BJ (cell line): Measurements from ENCODE around the gene KCNJ3. TPM values are rescaled to one million over a fixed set of nuclear protein-coding genes. Genes with fewer than 3 reads are reported as not detected.
"Not testable (repeated sequence)": the region's sequence is repeated elsewhere in the genome, so short reads cannot be mapped to it uniquely, and the experiment has no call there.

Experiments
- CTCF ChIA-PET: fragments of 350-600 bp; formaldehyde crosslinking; extraction: SDS; loops from one replicate; lab custom pipeline; 2021; ENCODE audit warnings: antibody characterized with exemption, inconsistent platforms; lab: Yijun Ruan, JAX
- POLR2A ChIA-PET: fragments of 300-600 bp; sonication (Branson Sonifier 250); formaldehyde crosslinking; extraction: SDS; loops from one replicate; lab custom pipeline; 2021; ENCODE audit warnings: antibody characterized with exemption; lab: Charles Lee
- DNase-seq: peaks from one replicate; pipeline ENCODE4 v3.0.0-alpha.2; 2011; ENCODE audit warnings: low read depth
- H3K27me3 ChIP-seq: 2 replicates; pipeline ENCODE4 v1.6.0; 2011; ENCODE audit warnings: low read length; ENCODE audit not compliant: control insufficient read depth, insufficient read depth
- H3K36me3 ChIP-seq: 2 replicates; pipeline ENCODE4 v1.5.1; 2011; ENCODE audit warnings: low read length; ENCODE audit not compliant: control insufficient read depth, insufficient read depth
- H3K4me3 ChIP-seq: 2 replicates; pipeline ENCODE4 v1.5.1; 2011; ENCODE audit warnings: low read depth, mild to moderate bottlenecking, control low read depth, low read length
- polyA plus RNA-seq: library from polyadenylated mRNA; depleted of rRNA; stranded (reverse); fragments of >200 nt; gene quantifications from 2 replicates; pipeline ENCODE4 v1.2.3, GENCODE V29; 2011
- TF ChIP-seq, protein P1 (sequence below): IDR thresholded peaks from 2 replicates; pipeline ENCODE4 v1.5.1; 2011; ENCODE audit warnings: low read depth, mild to moderate bottlenecking, control low read depth, inconsistent platforms, low read length, moderate library complexity; ENCODE audit not compliant: insufficient read depth

The KCNJ3 gene
- polyA plus RNA-seq, 1 experiment: 3.2 TPM

DNA sequence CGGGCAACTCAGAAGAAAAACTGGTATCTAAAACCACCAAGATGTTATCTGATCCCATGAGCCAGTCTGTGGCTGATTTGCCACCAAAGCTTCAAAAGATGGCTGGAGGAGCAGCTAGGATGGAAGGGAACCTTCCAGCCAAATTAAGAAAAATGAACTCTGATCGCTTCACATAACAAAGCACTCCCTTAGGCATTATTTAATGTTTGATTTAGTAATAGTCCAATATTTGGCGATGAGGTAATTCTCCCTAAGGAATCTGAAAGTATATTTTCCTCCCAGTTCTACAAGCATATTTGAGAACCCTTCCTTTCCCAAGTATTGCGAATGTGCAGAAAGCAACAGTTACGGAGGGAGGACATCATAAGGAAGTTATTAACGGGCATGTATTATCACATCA, 156.6 kb downstream of the KCNJ3 start:
- TF ChIP-seq, protein P1, sequence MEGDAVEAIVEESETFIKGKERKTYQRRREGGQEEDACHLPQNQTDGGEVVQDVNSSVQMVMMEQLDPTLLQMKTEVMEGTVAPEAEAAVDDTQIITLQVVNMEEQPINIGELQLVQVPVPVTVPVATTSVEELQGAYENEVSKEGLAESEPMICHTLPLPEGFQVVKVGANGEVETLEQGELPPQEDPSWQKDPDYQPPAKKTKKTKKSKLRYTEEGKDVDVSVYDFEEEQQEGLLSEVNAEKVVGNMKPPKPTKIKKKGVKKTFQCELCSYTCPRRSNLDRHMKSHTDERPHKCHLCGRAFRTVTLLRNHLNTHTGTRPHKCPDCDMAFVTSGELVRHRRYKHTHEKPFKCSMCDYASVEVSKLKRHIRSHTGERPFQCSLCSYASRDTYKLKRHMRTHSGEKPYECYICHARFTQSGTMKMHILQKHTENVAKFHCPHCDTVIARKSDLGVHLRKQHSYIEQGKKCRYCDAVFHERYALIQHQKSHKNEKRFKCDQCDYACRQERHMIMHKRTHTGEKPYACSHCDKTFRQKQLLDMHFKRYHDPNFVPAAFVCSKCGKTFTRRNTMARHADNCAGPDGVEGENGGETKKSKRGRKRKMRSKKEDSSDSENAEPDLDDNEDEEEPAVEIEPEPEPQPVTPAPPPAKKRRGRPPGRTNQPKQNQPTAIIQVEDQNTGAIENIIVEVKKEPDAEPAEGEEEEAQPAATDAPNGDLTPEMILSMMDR: no peak
- CTCF ChIA-PET: no interaction called here
- no peak for DNase-seq
- no peaks in the 10 kb centered on the region for H3K27me3 ChIP-seq
- no peaks in the 10 kb centered on the region for H3K36me3 ChIP-seq
- POLR2A ChIA-PET: no interaction called here
- H3K4me3 ChIP-seq: no peak overlapping the region

DNA sequence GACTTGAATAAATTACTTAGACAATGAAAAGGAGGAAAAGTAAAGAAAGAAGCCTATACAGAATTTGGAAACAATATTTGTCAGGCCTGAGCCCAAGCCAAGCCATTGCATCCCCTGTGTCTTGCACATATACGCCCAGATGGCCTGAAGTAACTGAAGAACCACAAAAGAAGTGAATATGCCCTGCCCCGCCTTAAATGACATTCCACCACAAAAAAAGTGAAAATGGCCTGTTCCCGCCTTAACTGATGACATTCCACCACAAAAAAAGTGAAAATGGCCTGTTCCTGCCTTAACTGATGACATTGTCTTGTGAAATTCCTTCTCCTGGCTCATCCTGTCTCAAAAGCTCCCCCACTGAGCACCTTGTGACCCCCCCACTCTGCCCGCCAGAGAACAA, 168.7 kb downstream of the KCNJ3 start:
- H3K27me3 ChIP-seq, H3K36me3 ChIP-seq, H3K4me3 ChIP-seq, CTCF ChIA-PET, DNase-seq, POLR2A ChIA-PET: not testable (repeated sequence)

DNA sequence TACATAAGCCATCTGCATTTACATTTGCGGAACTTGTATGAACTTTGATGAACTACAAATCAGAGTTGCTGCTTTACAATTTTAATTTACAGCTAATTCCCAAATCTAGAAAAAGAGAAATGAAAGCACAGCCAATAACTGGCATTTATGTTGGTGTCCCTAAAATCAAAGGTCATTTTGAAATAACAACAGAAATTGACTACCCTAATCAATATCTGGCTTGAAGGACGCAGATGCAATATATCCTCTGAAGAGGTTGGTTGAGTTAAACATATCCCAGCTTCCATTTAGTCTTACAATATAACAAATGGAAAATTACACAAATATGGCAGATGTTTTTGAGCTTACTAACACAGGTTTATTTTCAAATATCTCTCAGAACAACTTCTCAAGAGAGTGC, 177.5 kb downstream of the KCNJ3 start:
- no peaks in the 10 kb centered on the region for H3K36me3 ChIP-seq
- TF ChIP-seq, protein P1: no peak
- H3K27me3 ChIP-seq: no peaks in the 10 kb centered on the region
- POLR2A ChIA-PET: no interaction called here
- DNase-seq: no peak
- no peak overlapping the region for H3K4me3 ChIP-seq
- CTCF ChIA-PET: interaction anchor here (0.6 kb wide), 1 partner anchor 1349 kb away, joined by 3 read pairs; no protein-coding TSS in a partner anchor

DNA sequence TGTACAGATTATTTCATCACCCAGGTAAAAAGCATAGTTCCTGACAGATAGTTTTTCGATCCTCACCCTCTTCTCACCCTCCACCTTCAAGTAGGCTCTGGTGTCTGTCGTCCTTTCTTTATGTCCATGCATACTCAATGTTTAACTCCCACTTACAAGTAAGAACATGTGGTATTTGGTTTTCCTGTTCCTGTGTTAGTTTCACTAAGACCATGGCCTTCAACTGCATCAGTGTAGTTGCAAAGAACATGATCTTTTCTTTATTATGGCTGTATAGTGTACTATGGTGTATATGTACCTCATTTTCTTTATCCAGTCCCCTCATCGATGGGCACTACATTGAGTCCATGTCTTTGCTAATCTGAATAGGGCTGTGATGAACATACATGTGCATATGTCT, 184.2 kb downstream of the KCNJ3 start:
- Histone ChIP-seq H3K36me3 (no peaks in the 10 kb centered on the region), H3K4me3 (no peak overlapping the region), H3K27me3 (no peaks in the 10 kb centered on the region)
- ChIA-PET CTCF (no interaction called here), POLR2A (no interaction called here)
- TF ChIP-seq, protein P1: no peak
- no peak for DNase-seq

DNA sequence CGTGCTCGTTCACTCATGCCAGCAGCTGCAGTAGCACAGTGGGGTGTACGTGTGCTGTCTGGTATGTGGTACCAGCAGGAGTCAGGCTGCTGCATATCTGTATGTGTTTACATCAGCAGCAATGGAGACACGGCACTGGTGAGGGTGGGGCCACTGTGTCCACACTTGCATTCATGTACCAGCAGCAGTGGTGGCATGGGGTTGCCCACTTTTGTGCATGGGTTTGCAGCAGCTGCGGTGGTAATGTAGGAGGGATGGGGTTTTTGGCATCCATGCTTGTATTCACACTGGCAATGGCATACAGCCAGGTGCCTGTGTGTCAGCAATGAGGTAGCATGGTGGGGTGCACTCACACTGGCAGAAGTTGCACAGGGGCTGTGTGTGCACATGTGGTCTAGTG, 187.8 kb downstream of the KCNJ3 start:
- no peaks in the 10 kb centered on the region for H3K27me3 ChIP-seq
- H3K4me3 ChIP-seq: no peak overlapping the region
- ChIA-PET CTCF (no interaction called here), POLR2A (no interaction called here)
- H3K36me3 ChIP-seq: no peaks in the 10 kb centered on the region
- TF ChIP-seq, protein P1: no peak
- no peak for DNase-seq

DNA sequence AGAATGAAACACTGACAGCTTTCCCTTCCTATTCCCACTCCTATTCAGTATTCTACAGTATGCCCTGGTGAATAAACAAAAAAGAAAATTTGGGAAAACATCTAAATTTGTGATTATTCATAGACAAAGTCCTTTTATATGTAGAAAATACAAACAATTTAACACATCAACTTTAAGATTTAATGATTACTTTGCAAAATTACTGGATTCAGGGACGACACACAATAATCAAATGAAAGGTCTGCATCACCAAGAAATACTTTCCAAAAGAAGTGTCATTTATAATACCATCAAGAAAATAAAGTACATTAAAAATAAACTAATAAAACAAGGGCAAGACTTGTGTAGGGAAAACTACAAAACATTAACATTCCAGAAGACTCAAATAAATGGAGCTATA, 199.8 kb downstream of the KCNJ3 start:
- ChIA-PET POLR2A (no interaction called here), CTCF (no interaction called here)
- H3K27me3 ChIP-seq: no peaks in the 10 kb centered on the region
- TF ChIP-seq, protein P1: no peak
- H3K4me3 ChIP-seq: no peak overlapping the region
- H3K36me3 ChIP-seq: no peaks in the 10 kb centered on the region
- DNase-seq: no peak
